ENCODE results near the gene PGA5.
"Not testable (repeated sequence)": the region's sequence is repeated elsewhere in the genome, so short reads cannot be mapped to it uniquely, and the experiment has no call there.

DNA sequence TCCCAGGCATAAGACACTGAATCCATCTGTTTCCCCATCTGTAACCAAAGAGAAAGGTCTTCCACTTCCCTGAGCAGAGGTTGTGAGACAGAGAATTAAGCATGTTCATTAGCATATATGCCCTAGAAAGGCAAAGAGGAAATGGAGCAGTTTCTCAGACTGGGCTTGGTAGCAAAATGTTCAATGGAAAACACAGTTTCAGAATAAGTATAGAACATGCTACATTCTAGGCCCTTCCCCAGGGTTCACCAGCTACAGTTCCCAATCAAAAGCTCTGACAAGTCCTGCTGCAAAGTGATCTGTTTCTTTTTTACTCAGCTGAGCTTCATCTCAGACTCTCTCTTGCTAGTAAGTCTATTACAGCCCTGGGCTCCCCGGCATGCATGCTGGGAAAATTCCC, 11.4 kb downstream of the PGA5 start:
- not testable (repeated sequence) for TF ChIP-seq EZH2, CTCF, EZH2phosphoT487 (IDR thresholded peaks at IDR 0.05)
